IPS DF 19.7 (cell line): Measurements from ENCODE around the gene GALNTL6.
A peak's percentile ranks its signal among the peaks of the same experiment; 100 is the strongest.

Experiments
- DNase-seq: peaks from one replicate; pipeline ENCODE4 v3.0.0-alpha.2; 2013; ENCODE audit warnings: low read depth, low spot score

The GALNTL6 gene

DNA sequence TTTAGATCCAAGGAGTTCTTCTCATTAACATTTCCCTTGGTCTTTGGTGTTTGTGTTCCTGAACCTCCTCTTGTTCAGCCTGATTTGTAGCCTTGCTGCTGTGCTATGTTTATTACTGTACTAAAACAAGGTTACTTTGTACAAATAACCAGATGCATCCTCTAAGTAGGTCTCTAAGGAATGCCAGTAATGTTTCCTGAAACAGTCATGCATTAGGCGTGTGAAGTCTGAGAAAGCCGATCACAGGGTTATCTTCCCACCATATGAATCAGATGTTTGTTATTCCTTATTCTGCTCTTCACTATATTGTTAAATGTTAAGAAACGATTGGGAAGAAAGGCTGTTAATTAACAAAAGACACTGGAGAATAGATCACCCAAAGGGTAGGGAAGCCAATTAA lies 66.9 kb downstream of the GALNTL6 start:
- DNase-seq = no peak

- no peak for DNase-seq
Measured at GRCh38 chr4:171889681-171890080, 76.5 kb downstream of the GALNTL6 start.

GRCh38 chr4:171891038-171891437 lies 77.8 kb downstream of the GALNTL6 start:
- DNase-seq = no peak

- DNase-seq = no peak
Measured at GRCh38 chr4:171896426-171896825, 83.2 kb downstream of the GALNTL6 start.

GRCh38 chr4:171919314-171919713 lies 106.1 kb downstream of the GALNTL6 start:
- DNase-seq = no peak

DNA sequence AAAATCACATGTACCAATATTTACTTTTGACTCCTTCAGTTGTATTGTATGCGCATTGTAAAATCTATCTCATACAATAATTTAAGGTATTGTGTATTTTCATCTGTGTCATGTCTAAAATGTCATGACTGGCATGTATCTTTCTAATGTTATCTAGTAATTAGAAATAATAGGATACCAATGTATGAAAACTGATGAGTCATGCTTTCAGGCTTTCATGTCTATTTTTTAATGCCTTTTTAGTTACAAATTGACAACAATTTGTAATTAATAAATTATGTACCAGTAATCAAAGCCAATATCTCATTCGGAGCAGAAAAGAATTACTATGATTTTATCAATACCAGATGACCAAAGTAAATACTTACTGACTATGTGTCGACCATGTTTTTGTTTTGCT lies 107.7 kb downstream of the GALNTL6 start:
- DNase-seq = no peak

DNA sequence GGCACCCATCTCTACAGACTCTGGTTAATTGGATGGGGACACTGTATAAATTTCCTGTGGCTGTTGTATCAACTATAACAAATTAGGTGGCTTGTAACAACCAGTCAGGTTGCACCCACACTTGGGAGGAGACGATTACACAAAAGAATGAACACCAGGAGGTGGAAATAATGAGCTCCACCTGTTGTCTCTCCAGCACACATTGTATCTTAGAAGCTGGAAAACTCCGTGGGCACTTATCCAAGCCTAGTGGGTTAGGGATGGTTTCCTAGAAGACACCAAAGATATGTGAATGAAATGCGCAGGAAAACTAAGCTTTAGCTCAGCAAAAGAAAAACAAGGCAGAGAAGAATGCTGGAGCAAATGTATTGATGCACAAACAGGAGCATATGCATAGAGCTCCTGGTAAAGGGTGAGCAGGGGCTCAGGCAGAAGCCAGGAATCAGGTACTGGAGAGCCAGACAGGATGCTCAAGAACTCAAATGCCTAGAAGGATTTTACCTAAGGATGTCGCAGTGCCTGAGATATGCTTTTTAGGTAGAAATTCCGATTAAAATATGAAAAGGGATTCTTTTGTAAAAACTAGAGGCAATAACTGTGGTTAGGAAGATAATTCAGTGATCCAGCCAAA lies 111.7 kb downstream of the GALNTL6 start:
- no peak for DNase-seq

DNA sequence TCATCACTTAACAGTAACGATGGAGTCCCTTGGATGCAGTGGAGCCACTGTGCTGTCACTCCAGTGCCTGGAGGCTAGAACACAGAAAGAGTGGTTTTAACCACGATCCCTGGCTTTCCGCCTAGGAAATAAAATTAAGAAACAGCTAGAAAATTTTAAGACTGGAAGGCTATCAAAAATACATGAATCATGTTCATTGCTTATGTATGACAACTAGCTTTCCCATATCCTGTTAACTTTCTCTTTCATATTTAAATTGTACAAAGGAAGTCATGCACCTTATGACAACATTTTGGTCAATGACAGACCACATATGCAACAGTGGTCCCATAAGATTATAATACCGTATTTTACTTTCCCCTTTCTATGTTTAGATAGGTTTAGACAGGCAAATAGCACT lies 115.1 kb downstream of the GALNTL6 start:
- DNase-seq = no peak

DNA sequence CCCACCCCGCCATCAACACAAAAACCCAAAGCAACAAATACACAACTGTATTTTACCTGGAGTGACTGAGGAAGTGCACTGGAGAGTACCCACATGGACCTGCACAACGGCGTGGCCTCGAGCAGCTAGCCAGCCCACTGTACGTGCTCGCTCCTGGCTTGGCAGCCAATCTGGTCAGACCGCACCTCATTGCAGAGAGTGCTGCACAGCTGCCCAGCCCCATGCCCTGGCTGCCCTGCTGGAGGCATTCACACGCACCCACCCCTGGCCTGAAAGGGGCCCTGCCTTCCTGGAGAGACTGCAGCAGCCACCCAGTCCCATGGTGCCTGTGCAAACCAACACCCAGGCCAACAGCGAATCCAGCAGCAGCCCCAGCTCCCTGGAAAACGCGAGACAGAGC lies 116.3 kb downstream of the GALNTL6 start:
- DNase-seq = no peak

- DNase-seq = no peak
Measured at GRCh38 chr4:171929907-171930306, 116.7 kb downstream of the GALNTL6 start.

DNA sequence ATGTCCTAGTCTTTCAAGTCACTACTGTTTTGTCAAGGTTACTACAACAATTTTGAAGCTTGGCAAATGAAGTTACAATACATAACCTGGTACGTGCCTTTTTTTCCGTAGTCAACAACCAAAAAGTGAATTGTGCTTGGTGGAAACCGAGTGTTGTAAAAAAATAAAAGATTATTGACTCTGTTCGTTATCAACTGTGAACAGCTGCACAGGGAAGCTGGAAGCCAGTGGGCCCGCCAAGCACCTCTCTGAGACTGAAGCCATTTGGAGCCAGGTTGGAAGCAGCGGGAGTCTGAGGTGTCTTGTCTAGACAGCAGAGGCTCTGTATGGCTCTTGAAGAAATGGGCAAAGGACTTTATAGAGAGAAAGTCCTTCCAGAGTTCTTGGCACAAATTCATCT lies 119.0 kb downstream of the GALNTL6 start:
- no peak for DNase-seq

GRCh38 chr4:171940656-171941055 lies 127.5 kb downstream of the GALNTL6 start:
- DNase-seq = no peak

DNA sequence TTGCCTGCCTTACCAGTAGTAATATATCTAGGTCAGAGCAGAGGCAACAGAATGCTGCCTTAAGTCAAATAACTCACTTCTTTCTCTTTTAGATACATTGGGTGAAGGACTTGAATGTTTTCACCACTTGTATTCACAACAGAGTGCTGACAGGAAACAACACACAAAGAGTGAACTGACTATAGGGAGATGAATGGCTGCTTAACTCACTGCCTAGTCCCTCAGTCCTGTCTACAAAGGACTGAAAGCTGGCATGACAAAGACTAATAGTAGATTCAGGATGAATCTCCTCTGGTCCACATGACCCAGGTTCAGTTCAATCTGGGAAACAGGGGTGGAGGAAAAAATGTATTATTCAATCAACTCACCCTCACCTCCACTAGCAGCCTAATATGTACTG lies 134.2 kb downstream of the GALNTL6 start:
- DNase-seq = peak; percentile 17

GRCh38 chr4:171948038-171948437 lies 134.8 kb downstream of the GALNTL6 start:
- no peak for DNase-seq

DNA sequence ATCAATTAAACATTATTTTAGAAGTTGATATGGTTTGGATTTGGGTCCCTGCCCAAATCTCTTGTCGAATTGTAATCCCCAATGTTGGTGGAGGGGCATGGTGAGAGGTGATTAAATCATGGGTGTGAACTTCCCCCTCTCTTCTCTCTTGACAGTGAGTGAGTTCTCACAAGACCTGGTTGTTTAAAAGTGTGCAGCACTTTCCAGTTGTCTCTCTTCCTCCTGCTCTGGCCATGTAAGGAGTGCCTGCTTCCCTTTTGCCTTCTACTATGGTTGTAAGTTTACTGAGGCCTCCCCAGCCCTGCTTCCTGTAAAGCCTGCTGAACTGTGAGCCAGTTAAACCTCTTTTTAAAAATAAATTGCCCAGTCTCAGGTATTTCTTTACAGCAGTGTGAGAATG lies 141.4 kb downstream of the GALNTL6 start:
- no peak for DNase-seq

- no peak for DNase-seq
Measured at GRCh38 chr4:171956678-171957077, 143.5 kb downstream of the GALNTL6 start.

DNA sequence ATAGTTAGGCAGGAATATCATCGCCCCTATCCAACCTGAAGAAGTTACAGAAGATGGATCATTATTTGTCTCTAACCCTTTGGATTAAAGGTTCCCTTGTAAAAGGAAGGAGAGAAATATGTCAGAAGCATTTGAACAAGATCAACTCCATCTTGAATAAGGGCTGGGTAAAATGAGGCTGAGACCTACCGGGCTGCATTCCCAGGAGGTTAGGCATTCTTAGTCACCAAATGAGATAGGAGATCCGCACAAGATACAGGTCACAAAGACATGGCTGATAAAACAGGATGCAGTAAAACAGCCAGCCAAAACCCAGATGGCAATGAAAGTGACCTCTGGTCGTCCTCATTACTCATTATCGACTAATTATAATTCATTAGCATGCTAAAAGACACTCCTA lies 148.9 kb downstream of the GALNTL6 start:
- no peak for DNase-seq

- no peak for DNase-seq
Measured at GRCh38 chr4:171966356-171966755, 153.2 kb downstream of the GALNTL6 start.

DNA sequence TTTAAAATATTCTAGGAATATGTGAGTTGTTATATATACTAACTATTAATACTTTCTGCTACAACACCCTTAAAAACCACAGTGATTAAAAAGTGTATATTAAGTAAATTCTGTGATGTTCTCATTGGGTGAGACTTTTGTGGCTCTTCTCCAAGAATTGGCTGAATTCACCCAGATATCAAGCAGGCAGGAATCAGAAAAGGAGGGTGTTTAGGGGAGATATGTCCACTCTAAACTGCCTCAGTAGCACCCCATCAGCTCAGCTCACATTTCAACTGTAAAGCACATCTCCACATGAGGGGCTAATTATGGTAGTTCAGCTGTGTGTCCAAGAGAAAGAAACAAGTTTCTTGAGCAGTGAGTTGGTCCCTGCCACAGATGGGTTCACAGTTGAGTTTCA lies 165.0 kb downstream of the GALNTL6 start:
- no peak for DNase-seq

- DNase-seq = no peak
Measured at GRCh38 chr4:171979461-171979860, 166.3 kb downstream of the GALNTL6 start.

GRCh38 chr4:171981185-171981584 lies 168.0 kb downstream of the GALNTL6 start:
- no peak for DNase-seq

GRCh38 chr4:171983935-171984805 lies 171.0 kb downstream of the GALNTL6 start:
- DNase-seq = no peak

- no peak for DNase-seq
Measured at GRCh38 chr4:171985129-171985528, 171.9 kb downstream of the GALNTL6 start.
